Left lobe of liver (tissue), 2 donors: ENCODE results near the gene CACNB1. TPM values are rescaled to one million over a fixed set of nuclear protein-coding genes. Genes with fewer than 3 reads are reported as not detected.

Experiments used
- ATAC-seq: fragments of 200-7000 bp; cut with Tn5 transposase; one replicate; pipeline ENCODE4 v1.9.1; 2020; ENCODE audit warnings: mild to moderate bottlenecking, moderate library complexity
- DNase-seq: peaks from one replicate; pipeline ENCODE4 v3.0.0-alpha.2; 2020; ENCODE audit warnings: low spot score
- total RNA-seq: library from RNA; stranded (reverse); gene quantifications from one replicate; pipeline ENCODE4 v1.2.1, GENCODE V29; 2021
- donor health status: DM: no; HTN: no; CAD: no; lungs with moderate emphysema.
- donor health status: DM: no; HTN: yes; CAD: no.

CACNB1 gene
- total RNA-seq, 1 donor from 2014 or later: 0.40 TPM

DNA sequence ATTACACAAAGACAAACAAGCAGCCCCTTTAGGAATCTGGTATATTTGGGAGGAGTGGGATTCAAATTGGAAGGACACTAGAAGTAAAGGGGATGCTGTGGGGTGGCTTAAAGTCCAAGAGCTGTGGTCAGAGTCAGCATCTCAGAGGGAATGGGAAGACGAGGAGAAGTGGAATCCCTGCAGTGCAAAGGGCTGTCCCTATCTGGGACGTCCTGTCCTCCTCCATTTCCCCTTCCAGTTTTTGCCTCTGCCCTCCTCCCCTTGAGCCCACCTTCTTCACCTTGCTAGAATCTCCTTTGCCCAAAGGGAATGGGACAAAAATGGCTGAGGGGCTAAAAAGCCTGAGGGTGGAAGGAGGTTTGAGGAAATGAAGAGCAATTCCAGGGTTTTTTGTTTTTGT, 41.8 kb downstream of the CACNB1 start:
- ATAC-seq (no peak), DNase-seq (no peak)

DNA sequence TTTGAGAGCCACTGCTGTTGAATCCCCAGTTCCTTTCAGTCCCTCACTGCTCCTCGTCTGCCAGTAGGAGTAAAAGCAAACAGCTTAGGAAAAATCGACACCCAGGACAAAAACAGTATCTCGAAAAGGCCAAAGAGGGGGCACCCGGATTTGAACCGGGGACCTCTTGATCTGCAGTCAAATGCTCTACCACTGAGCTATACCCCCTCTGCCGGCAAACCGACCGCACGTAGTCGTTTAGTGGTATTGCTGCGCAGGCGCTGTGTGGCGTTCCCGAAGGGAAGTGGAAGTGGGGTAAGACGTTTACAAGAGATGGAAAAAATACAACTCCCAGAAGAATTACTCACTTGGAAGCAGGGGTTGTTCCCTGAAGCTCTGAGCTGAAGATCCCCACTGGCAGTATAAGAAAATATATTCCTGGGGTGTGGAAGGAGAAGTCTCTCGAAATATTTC, 43.8 kb downstream of the CACNB1 start:
- DNase-seq (peak; percentile 93), ATAC-seq (peak; percentile 74)

DNA sequence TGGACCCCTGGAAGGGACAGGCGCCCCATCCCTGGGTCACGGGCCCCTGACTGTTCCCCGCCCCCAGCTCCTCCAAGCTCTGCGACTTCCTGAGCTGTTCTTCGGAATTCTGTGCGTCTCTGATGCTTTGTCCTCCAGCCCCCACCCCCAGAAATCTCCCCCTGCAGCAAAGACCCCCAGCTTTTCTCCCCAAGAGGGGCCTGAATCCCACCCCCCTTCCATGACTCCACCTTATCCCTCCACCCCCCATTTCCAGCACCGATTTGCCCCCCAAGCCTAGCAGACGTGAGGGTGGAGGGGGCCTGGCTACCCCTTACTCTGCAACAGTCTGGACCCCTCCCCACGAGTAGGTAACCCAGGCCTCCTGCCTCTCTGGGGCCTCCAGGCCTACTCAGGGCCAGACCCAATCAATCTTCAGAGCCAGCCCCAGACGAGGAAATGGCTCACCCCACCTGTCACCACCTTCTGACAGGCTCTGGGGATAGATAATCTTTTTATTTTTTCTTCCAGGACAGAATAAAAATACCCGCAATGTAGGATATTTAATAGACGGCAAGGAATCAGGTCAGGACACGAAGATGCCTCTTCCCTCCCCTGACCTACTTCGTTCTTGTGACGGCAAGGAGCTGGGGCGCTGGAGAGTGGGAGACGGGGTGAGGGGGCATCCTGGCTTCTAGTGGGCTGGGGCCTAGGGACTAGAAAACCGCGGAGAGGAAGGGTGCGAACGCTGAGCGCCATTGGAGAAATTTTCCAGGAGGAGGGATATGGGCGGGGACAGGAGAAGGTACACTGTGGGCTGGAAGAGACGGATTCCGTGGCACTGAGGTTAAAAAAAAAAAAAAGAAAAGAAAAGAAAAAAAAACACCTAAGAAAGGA, 45.3 kb downstream of the CACNB1 start:
- ATAC-seq: no peak
- no peak for DNase-seq

DNA sequence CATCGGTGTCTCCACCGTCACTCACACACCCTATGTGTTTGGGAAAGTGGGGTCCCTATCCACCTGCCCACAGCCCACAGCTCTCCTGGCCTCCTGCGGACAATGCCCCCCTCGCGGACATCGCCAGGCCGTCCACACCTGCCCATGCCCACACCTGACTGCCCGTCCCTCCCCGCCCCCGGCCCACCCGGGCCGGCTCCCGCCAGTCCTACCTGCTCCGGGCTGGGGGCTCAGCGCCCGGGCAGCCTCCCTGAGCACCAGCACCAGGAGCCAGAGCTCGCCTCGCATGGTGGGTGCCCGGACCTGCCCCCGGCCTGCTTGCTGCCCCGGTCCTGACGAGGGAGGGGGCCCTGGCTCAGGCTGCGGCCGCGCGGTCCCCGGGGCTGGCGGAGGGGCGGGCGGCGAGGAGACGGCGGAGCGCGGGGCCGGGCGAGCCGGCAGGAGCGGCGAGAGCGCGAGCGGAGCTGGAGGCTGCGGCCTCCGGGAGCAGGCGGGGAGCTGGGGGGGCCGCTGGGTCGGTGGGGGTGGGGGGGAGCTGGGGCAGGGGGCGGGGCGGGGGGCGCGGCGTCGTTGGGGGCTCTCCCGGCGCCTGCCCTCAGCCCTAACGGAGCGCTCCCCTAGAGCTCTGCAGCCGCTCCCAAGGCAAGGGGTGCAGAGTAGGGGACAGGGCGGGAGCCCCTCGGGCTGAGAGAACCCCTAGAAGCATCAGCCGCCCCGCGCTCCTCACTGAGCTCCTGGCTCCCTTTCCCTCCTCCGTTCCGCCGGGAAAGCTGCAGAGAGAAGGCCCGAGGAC, 46.1 kb downstream of the CACNB1 start, which contains the start of gene PLXDC1:
TSS of gene PLXDC1 (minus strand) at position 488 of the 793 bp plus-strand sequence. CDS start at position 288, 200 bp downstream.
- DNase-seq (no peak), ATAC-seq (no peak)

DNA sequence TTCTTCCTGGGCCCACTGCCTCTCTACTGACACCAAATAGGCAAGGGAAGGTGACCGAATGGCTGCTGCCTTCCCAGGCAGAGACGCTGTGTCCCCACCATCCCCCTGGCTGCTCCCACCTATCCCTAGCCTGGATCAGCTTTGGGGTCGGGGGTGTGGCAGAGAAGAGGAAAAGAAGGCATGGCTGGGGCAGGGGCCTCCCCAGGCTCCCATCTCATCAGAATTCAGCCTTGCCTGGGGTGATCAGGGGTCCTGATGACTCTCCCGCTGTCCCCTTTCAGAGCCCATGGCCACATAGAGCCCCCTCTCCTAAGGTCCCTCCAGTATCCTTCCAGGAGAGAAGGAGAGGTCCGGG, 46.7 kb downstream of the CACNB1 start:
- ATAC-seq (no peak), DNase-seq (no peak)

DNA sequence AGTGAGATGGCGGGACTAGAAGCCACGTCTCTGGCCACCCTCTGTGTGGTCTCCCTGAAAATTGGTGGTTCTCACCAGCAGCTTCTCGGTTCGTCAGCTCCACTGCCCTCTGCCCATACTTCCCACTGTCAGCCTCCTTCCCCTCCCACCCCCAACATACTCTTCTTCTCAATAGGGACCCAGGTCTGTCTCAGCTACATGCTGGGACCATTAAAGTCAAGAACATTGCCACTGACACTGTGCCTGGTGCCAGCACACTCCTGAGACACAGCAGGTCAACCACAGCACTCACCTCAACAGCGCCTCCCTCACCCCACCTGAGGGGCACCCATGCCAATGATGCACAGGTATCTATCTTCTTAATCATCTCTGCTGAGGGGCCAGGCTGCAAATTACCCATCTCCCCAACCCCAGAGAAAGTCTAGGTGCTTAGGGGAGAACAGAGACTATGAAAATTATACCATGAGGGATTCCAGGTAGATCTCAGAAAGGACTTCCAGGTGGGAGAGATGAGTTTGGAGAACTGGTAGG, 47.3 kb downstream of the CACNB1 start:
- ATAC-seq (no peak), DNase-seq (no peak)

DNA sequence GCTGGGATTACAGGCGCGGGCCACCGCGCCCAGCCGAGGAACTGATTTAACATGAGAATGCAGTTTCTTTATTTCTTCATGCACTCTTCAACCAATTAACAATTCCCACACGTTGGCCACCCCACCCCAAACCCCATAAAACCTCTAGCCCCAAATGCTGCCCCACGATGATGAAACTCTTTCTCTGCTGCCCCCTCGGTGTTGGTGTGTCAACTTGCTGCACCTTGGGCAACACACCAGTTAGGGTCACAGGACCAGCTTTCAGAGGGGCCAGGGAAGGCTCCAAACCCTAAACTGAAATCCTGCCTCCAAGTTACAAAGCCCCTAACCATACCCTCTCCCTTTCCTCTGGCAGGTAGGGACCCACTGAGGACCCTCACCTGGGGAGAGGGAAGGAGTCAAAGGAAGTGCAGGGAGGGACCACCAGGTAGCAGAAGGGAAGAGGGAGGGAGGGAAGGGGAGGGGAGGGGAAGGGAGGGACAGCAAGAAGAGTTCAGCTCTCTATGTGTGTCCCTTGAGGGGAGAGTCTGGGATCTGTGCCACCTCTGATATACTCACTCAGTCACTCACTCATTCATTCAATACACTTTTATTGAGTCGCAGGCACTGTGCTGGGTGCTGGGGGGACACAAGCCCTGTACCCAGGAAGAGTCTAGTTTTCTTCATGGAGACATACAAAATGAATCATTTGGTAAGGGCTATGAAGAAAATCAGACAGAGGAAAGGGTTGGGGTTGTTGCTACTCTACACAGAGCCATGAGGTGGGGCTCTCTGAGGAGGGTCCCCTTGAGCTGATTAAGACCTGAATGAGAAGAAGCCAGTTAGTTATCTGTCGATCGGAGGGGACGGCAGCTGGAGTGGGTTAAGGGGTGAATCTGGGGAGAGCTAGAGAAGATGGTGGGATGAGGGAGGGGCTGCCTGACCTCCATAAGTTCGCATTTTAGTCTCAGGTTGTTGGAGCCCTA, 50.0 kb downstream of the CACNB1 start:
- DNase-seq (no peak), ATAC-seq (no peak)

DNA sequence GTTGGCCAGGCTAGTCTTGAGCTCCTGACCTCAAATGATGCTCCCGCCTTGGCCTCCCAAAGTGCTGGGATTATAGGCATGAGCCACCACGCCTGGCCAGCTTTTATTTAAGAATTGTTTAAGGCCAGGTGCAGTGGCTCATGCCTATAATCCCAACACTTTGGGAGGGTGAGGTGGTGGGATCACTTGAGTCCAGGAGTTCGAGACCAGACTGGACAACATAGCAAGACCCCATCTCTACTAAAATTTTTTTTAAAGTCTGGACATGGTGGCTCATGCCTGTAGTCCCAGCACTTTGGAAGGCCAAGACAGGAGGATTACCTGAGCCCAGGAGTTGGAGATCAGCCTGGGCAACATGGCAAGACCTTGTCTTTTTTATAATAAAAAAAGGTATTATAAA, 51.2 kb downstream of the CACNB1 start:
- no peak for DNase-seq
- ATAC-seq: no peak

DNA sequence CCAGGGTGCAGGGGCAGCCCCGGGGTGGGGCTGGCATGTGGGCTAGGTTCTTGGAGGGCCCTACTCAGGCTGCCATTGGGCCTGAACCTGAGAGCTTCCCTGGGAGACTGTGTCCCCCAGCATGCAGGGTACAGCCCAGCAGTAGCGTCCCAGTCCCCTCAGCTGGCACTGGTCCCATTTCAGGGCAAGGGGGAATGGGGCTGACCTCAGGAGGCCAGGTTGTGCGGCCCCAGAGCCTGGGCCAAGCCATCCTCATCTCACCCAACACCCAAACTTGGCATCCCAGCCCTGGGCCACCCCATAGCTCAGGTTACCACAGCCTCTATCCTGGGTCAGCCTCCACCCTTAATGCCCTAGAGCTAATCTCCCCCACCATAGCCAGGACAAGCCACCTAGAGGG, 52.3 kb downstream of the CACNB1 start:
- DNase-seq (no peak), ATAC-seq (no peak)

DNA sequence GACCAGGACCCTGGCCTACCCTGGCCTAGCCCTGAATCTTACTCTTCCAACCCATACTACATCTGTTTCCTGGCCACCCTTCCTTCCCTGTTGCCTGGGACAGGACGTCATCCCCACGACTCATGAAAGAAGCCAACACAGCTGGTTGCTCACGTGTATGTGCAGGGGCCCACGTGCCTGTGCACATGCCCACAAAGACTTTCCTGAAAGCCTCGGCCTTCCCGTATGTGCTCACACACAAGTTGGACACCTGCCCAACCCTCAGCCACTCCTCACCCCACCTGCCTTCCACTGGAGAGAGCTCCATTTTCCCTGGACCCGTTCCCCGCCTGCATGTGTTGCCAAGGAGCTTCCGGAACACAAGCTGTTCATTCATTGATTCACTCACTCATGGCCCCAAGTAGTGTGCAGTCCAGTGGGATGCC, 53.0 kb downstream of the CACNB1 start:
- ATAC-seq: no peak
- no peak for DNase-seq

DNA sequence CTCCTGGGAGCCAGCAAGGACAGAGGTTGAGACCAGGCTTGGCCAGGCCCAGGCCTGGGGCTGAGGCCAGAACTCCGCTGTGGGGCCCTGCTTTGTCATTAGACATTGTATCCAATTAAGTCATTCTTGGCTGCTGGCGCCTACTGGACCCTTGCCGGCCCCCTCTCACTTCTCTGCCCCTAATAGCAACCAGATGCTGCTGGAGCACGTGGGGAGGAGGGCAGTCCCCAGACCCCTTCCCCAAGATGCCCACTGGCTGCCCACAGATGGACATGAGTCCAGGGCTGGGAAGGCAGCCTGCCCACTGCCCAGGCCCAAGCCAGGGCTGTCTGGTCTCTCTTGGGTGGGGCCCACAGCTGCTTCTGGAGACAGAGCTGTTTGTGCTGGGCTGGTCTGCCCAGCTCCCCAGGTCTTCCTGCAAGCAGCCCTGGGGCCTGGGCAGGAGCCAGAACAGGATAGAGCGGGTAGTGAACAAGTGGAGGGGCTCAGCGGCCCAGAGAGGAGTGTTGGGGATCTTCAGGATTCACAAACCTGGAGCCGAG, 53.8 kb downstream of the CACNB1 start:
- ATAC-seq: no peak

DNA sequence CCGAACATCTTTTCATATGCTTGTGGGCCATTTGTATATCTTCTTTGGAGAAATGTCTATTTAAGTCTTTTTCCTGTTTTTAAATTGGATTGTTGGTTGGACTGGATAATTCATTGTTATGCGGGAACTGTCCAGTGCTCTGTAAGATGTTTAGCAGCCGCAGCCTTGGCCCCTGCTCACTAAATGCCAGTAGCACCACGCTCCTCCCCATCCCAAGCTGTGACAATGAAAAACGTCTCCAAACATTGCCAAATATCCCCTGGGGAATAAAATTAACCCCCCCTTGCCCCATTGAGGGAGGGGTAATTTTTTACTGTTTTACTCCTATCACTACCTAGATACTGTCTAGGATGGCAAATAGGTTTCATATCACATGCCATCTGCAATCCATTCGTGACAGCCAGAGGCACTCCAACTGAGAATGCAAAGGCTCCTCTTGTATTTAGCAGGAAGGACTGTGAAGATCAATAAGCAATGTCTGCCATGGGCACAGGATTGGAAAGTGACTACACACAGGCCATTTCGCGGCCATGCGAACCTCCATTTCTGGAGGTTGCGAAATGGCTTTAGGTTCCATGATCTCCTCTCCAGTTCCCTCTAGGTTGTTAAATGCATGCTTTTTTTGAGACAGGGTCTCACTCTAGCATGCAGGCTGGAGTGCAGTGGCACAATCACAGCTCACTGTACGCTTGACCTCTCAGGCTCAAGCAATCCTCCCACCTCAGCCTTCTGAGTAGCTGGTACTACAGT, 55.4 kb downstream of the CACNB1 start:
- DNase-seq (no peak), ATAC-seq (no peak)

More for the DNA sequence above, 53.8 kb downstream of the CACNB1 start:
- DNase-seq: no peak

DNA sequence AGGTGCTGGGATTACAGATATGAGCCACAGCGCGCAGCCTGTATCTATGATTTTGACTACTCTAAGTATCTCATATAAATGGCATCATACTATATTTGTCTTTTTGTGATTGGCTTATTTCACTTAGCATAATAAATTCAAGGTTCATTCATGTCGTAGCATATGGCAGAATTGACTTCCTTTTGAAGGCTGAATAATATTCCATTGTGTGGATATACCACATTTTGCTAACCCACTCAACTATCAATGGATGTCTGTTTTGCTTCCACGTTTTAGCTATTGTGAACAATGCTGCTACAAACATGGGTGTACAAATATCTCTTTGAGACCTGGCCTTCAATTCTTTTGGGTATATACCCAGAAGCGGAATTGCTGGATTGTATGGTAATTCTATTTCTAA, 56.2 kb downstream of the CACNB1 start:
- no peak for ATAC-seq
- no peak for DNase-seq

DNA sequence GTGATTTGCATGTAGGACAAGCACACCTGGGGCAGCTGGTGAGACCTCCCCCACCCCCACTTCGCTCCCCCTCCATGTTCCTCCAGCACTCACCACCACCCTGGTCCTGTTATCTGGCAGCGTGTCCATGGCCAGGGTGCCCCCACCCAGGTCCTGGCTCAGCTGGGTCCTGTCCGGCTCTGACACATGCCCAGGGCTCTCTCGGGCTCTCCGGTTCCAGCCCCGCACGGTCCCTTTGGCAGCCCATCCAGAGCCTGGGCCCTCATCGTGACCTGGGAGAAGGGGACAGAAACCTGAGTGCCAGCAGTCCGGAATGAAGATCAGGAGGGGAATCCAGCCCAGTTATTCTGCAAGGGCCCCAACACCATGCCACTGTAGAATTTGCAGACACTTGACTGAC, 57.9 kb downstream of the CACNB1 start:
- ATAC-seq (no peak), DNase-seq (no peak)

DNA sequence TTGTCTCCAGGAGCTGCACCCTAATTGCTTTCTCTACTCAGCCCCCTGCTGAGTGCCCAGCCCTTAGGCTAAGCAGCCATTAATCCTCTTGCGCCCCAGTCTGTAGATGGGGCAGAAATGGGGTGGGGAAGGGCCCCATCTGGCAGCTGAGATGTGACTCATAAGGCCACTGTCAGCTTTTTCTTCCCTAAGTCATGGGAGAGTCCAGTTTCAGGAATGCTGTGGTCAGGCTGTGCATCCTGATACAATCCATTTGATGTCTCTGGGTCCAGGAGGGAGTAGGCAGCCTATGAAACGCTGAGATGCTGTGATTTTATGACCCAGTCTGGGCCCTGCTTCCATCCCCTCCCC, 58.3 kb downstream of the CACNB1 start:
- DNase-seq (no peak), ATAC-seq (no peak)

DNA sequence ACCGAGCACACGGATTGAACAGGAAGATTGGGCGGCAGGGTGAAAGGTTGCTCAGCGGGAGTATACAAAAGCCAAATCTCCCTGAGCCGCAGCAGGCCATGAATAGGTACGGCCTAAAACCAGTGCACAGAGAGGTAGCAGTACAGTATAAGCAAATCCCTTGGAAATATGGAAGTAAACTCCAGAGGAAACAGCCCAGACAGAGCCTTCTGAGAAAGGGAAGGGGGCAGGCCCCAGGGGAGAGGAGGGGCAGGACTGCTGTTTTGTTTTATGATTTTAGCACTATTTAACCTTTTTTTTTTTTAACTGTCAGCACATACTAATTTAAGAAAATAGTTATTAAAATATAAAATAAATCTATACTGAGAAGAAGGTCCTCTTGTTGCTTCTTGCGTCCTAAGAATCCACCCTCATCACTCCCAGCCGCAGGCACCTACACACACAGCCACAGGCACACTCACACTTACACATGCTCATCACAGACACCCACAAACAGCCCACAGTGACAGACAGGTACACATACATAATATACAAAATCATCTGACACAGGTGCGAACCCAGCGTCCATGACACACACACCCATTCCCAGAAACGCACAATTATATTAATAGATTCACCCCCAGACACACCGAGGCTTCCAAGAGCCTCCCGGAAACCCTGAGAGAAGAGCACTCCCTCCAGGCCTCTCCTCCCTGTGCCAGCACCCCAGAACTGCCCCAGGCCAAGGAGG, 58.9 kb downstream of the CACNB1 start:
- ATAC-seq (no peak), DNase-seq (no peak)

DNA sequence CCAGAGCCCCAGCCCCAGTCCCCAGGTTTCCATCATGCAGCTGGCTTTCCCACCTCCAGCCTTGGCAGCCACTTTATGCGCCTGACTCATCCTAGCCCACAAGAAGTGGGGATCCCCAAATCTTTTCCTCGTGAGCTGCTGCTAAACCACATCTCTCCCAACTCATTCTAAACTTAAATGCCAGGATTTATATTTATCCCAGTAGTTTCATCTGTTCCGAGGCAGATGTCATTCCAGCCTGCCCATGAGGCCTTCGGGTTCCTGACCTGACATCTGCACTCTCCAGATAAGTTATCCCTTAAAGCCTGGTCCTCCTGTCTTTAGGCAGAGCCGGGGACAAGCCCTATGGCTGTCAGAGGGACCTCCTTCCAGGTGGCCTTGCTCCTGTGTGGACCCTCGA, 62.6 kb downstream of the CACNB1 start:
- no peak for ATAC-seq
- DNase-seq: no peak

DNA sequence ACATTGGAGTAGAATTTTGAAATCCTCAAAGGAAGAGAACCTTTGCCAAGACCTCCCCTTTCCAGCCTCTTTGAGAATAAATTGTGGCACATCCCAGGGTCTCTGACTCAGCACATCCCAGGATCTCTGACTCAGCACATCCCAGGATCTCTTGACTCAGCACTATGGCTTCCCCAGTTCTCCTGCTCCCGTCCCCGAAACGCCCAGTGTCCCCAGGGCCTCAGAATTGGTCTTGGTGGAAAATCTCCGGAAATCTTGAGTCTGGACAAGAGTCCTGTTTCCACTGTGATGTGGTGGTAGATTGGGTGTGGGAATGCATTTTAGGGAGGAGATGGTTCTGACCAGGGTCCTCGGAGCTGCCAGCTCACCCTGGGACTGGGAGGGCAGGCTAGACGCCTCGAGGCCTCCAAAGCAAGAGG, 65.3 kb downstream of the CACNB1 start:
- ATAC-seq: no peak
- DNase-seq: no peak

DNA sequence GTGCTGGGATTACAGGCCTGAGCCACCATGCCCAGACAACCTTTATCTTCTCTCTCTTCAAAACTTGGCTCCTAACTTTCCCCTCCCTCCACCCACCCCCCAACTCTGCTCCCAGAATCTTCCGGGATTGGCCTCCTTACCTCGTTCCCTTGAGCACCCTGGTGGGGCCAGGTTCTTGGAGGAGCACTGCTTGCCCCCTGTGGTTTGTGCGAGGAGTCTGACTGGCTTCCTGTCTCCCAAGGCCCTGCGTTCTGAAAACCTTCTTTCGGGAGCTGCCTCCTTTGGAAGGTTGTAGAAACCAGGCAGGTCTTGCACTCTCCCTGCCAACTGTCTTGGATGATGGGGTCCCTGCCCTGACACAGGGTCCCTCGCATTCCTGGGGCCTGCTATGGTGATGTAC, 65.9 kb downstream of the CACNB1 start:
- no peak for ATAC-seq
- no peak for DNase-seq
